Hepatocyte (in vitro differentiated cells): ENCODE data around the gene RPN2. TPM values are rescaled to one million over a fixed set of nuclear protein-coding genes. Genes with fewer than 3 reads are reported as not detected.

Experiments
- DNase-seq: peaks from one replicate; pipeline ENCODE4 v3.0.0-alpha.2; 2016; ENCODE audit warnings: low spot score
- H2AFZ ChIP-seq: fragments of 200-600 bp; sonication (generic); 2 replicates; pipeline ENCODE4 v1.6.0; 2016; ENCODE audit warnings: antibody characterized with exemption, mild to moderate bottlenecking
- H3K27ac ChIP-seq: fragments of 200-600 bp; sonication (generic); 2 replicates; pipeline ENCODE4 v1.5.1; 2016; ENCODE audit warnings: mild to moderate bottlenecking
- H3K27me3 ChIP-seq: fragments of 200-600 bp; sonication (generic); 2 replicates; pipeline ENCODE4 v1.6.1; 2016
- H3K36me3 ChIP-seq: fragments of 200-600 bp; sonication (generic); replicated peaks from 2 replicates; pipeline ENCODE4 v1.5.1; 2016; ENCODE audit warnings: low read depth; ENCODE audit not compliant: insufficient read depth
- H3K4me1 ChIP-seq: fragments of 200-600 bp; sonication (generic); 2 replicates; pipeline ENCODE4 v1.5.1; 2016; ENCODE audit warnings: mild to moderate bottlenecking, moderate library complexity; ENCODE audit not compliant: insufficient read depth
- H3K4me2 ChIP-seq: fragments of 200-600 bp; sonication (generic); 2 replicates; pipeline ENCODE4 v1.6.0; 2016
- H3K4me3 ChIP-seq: fragments of 200-600 bp; sonication (generic); 2 replicates; pipeline ENCODE4 v1.5.1; 2016; ENCODE audit warnings: mild to moderate bottlenecking
- H3K79me2 ChIP-seq: fragments of 200-600 bp; sonication (generic); 2 replicates; pipeline ENCODE4 v1.6.0; 2017; ENCODE audit warnings: mild to moderate bottlenecking
- H3K9me2 ChIP-seq: fragments of 200-600 bp; sonication (generic); replicated peaks from 2 replicates; pipeline ENCODE4 v1.6.0; 2017; ENCODE audit warnings: mild to moderate bottlenecking; ENCODE audit not compliant: insufficient read depth
- H3K9me3 ChIP-seq: fragments of 200-600 bp; sonication (generic); 2 replicates; pipeline ENCODE4 v1.5.1; 2016; ENCODE audit warnings: low read depth, mild to moderate bottlenecking
- H4K20me1 ChIP-seq: fragments of 200-600 bp; sonication (generic); 2 replicates; pipeline ENCODE4 v1.6.0; 2016; ENCODE audit warnings: mild to moderate bottlenecking; ENCODE audit not compliant: insufficient read depth, poor library complexity, severe bottlenecking
- EZH2 ChIP-seq: fragments of 200-600 bp; sonication (generic); IDR thresholded peaks from 2 replicates; pipeline ENCODE4 v1.6.1; 2016; ENCODE audit warnings: antibody characterized with exemption, mild to moderate bottlenecking, borderline replicate concordance
- EZH2phosphoT487 ChIP-seq: fragments of 200-600 bp; sonication (generic); IDR thresholded peaks from one replicate; pipeline ENCODE4 v1.6.1; 2018; ENCODE audit warnings: antibody characterized with exemption, mild to moderate bottlenecking, low read depth, moderate library complexity; ENCODE audit not compliant: unreplicated experiment, severe bottlenecking
- WGBS: methylation state at CpG from one replicate; pipeline ENCODE4 v1.1.6; 2016; ENCODE audit warnings: low lambda C conversion rate; ENCODE audit errors: missing lambda C conversion rate; 5-methylcytosine and 5-hydroxymethylcytosine counted together
- polyA plus RNA-seq: library from polyadenylated mRNA; unstranded; fragments of >200 nt; fragmentation: Nextera tagmentation; extraction: Ambion mirVana; gene quantifications from 2 replicates; pipeline ENCODE4 v1.2.1, GENCODE V29; 2016
- total RNA-seq: library from RNA; depleted of rRNA; stranded (reverse); fragments of >200 nt; gene quantifications from 2 replicates; pipeline ENCODE4 v1.2.3, GENCODE V29; 2014
- TF ChIP-seq, protein P1 (sequence below): fragments of 200-600 bp; sonication (generic); IDR thresholded peaks from 2 replicates; pipeline ENCODE4 v1.5.1; 2016; ENCODE audit warnings: antibody characterized with exemption, mild to moderate bottlenecking; ENCODE audit not compliant: poor library complexity

RPN2 gene
- total and polyA plus RNA-seq, 2 experiments from 2014 or later = 325 to 350 TPM

GRCh38 chr20:37162646-37163045, 16.5 kb upstream of the RPN2 start:
- Histone ChIP-seq H3K9me2 (no peaks in the 10 kb centered on the region), H2AFZ (no peak overlapping the region), H3K27ac (no peak overlapping the region), H3K4me3 (no peak overlapping the region), H3K4me2 (no peak overlapping the region), H3K9me3 (no peaks in the 10 kb centered on the region), H4K20me1 (no peaks in the 10 kb centered on the region), H3K79me2 (no peaks in the 10 kb centered on the region), H3K27me3 (no peaks in the 10 kb centered on the region), H3K36me3 (no peaks in the 10 kb centered on the region), H3K4me1 (no peaks in the 10 kb centered on the region)
- WGBS = 88% methylated on average over 6 of the region's 6 CpGs
- DNase-seq = no peak
- TF ChIP-seq, protein P1, sequence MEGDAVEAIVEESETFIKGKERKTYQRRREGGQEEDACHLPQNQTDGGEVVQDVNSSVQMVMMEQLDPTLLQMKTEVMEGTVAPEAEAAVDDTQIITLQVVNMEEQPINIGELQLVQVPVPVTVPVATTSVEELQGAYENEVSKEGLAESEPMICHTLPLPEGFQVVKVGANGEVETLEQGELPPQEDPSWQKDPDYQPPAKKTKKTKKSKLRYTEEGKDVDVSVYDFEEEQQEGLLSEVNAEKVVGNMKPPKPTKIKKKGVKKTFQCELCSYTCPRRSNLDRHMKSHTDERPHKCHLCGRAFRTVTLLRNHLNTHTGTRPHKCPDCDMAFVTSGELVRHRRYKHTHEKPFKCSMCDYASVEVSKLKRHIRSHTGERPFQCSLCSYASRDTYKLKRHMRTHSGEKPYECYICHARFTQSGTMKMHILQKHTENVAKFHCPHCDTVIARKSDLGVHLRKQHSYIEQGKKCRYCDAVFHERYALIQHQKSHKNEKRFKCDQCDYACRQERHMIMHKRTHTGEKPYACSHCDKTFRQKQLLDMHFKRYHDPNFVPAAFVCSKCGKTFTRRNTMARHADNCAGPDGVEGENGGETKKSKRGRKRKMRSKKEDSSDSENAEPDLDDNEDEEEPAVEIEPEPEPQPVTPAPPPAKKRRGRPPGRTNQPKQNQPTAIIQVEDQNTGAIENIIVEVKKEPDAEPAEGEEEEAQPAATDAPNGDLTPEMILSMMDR = no peak
- TF ChIP-seq EZH2phosphoT487 (no peak), EZH2 (no peak)

GRCh38 chr20:37163832-37164554, 15.1 kb upstream of the RPN2 start:
- Histone ChIP-seq H3K27me3 (no peaks in the 10 kb centered on the region), H3K4me2 (no peak overlapping the region), H3K79me2 (no peaks in the 10 kb centered on the region), H2AFZ (no peak overlapping the region), H3K4me1 (no peaks in the 10 kb centered on the region), H3K36me3 (no peaks in the 10 kb centered on the region), H3K27ac (no peak overlapping the region), H3K9me2 (no peaks in the 10 kb centered on the region), H4K20me1 (no peaks in the 10 kb centered on the region), H3K9me3 (no peaks in the 10 kb centered on the region), H3K4me3 (no peak overlapping the region)
- no peak for DNase-seq
- WGBS = 90% methylated on average over 3 of the region's 4 CpGs
- TF ChIP-seq EZH2phosphoT487 (no peak), EZH2 (no peak)
- TF ChIP-seq, protein P1 = no peak

GRCh38 chr20:37165031-37165430, 14.1 kb upstream of the RPN2 start:
- no peaks in the 10 kb centered on the region for H3K27me3 ChIP-seq
- WGBS = 100% methylated on average over 1 of the region's 1 CpG
- H3K4me2 ChIP-seq = no peak overlapping the region

More at GRCh38 chr20:37165031-37165430, 14.1 kb upstream of the RPN2 start:
- H3K36me3 ChIP-seq = no peaks in the 10 kb centered on the region
- no peaks in the 10 kb centered on the region for H3K4me1 ChIP-seq
- H2AFZ ChIP-seq = no peak overlapping the region
- no peak for TF ChIP-seq EZH2phosphoT487
- TF ChIP-seq, protein P1 = no peak
- TF ChIP-seq EZH2 = no peak
- no peaks in the 10 kb centered on the region for H4K20me1 ChIP-seq
- no peak overlapping the region for H3K27ac ChIP-seq
- H3K9me3 ChIP-seq = no peaks in the 10 kb centered on the region
- no peak for DNase-seq
- no peaks in the 10 kb centered on the region for H3K9me2 ChIP-seq
- H3K79me2 ChIP-seq = no peaks in the 10 kb centered on the region
- H3K4me3 ChIP-seq = no peak overlapping the region
